GM12801 (cell line): ENCODE measurements around the gene POU6F2.

ENCODE experiments used
- TF ChIP-seq, protein P1 (sequence below): IDR thresholded peaks from one replicate; pipeline ENCODE4 v1.5.1; 2011; ENCODE audit warnings: control low read depth; ENCODE audit not compliant: insufficient read length; ENCODE audit errors: extremely low read depth

POU6F2 gene

DNA sequence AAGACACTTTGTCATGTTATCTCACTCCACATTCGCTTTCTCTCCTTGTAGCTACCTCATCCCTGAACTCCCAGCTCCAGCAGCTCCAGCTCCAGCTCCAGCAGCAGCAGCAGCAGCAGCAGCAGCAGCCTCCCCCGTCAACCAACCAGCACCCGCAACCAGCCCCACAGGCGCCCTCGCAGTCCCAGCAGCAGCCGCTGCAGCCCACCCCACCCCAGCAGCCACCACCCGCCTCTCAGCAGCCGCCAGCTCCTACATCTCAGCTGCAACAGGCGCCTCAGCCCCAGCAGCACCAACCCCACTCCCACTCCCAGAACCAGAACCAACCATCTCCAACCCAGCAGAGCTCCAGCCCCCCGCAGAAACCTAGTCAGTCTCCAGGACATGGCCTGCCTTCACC lies 361.9 kb downstream of the POU6F2 start:
- TF ChIP-seq, protein P1, sequence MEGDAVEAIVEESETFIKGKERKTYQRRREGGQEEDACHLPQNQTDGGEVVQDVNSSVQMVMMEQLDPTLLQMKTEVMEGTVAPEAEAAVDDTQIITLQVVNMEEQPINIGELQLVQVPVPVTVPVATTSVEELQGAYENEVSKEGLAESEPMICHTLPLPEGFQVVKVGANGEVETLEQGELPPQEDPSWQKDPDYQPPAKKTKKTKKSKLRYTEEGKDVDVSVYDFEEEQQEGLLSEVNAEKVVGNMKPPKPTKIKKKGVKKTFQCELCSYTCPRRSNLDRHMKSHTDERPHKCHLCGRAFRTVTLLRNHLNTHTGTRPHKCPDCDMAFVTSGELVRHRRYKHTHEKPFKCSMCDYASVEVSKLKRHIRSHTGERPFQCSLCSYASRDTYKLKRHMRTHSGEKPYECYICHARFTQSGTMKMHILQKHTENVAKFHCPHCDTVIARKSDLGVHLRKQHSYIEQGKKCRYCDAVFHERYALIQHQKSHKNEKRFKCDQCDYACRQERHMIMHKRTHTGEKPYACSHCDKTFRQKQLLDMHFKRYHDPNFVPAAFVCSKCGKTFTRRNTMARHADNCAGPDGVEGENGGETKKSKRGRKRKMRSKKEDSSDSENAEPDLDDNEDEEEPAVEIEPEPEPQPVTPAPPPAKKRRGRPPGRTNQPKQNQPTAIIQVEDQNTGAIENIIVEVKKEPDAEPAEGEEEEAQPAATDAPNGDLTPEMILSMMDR, result no peak

DNA sequence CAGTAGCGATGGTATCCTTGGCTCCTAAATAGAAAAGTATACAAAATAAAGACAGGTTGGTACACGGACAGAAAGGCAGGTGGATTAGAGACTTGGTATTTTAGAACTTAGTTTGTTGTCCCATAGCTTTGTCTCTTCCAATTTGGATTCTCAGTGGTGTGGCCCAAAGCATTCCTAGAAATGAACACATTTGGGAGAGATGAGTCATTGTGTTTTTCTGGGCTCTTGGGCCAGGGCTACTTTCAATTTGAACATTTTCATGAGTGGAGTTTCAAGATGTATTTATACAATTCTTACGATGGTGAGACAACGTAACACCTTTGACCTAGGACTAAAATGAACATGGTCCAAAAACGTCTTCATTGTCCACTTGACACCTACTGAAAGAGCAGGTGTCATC lies 363.4 kb downstream of the POU6F2 start:
- TF ChIP-seq, protein P1, result no peak

DNA sequence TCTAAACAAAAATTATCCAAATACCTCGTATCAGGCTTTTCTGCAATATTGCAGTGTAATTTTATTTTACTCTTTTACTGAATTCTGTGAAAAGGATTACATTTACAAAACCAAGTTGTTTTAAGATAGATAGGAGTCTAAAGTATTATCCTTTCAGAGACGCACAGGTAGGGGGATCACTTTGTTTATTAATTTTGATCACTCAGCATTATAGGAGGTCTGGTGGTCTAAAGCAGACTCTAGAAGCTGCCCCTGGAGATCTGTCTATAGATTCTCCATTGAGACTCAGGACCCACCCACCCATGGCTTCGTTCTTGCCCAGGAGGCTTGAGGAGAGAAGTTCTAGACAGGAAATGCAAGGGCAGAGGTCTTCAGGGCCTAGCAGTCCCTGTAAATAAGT lies 365.1 kb downstream of the POU6F2 start:
- TF ChIP-seq, protein P1, result no peak

DNA sequence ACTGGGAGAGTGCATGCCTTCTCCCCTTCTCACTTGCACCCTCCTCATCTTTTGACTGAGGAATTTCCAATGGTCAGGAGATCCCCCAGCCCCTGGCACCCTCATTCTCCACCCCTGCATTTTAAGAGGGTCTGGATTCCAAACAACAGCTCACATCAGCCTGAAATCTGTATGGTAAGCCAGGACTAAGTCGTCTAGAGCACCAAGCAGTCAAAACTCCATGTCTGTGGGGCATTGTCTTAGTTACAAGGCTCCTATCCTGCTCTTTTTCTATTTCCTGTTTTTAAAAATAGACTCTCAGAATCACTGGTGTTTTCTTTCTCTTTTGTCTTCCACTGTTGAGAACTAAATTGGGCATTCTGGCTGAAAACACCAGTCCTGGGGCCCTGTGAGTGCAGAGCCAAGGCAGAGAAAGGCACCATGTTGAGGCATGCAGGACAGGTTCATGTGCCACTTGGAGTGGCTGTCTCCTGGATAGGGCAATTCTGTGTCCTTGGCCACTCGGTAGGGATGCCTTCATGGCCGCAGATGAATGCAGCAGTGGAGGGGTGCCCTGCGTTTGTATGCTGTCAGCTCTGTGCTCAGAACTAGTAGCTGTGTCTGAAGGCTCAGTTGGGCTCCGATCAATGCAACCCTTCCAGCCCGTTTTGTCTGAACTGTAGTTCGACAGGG lies 371.9 kb downstream of the POU6F2 start:
- TF ChIP-seq, protein P1, result no peak

- TF ChIP-seq, protein P1, result no peak
These were observed 376.1 kb downstream of the POU6F2 start for GRCh38 chr7:39353615-39354376.

- TF ChIP-seq, protein P1, result no peak
These were observed 378.0 kb downstream of the POU6F2 start for GRCh38 chr7:39355664-39356063.

DNA sequence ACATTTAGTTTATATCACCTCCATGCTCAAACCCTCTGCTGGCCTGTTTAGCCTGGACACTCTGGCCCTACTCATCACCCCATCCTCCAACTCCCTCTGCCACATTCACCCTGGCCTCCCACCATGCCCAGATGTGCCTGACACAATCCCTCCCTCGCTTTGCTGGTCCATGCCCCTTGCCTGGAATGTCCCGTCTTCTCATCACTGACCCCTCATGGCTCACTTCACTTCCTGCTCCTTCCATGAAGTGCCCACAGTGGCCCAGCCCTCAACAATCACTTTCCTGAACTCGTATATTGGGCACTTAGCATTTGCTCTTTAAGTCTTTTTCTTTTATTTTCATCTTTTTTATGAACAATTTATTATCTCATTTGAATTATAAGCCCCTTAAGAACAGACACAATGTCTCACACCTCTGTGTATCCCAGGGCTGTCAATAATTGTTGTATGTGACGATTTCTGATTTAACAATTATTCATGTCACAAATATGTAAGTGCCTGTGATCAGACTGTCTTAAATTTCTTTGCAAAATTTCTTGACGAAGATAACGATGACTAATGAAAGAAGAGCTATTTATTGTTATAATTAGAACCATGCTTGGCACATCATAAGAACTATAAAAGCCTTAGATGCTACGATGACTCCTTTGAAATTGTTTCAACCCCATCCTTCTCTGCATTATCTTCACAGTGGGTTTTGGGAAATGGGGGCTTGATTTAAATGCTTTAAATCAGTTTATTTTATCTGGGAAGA lies 378.6 kb downstream of the POU6F2 start:
- TF ChIP-seq, protein P1, result no peak
